ENCODE data around the gene PLAC9. TPM values are rescaled to one million over a fixed set of nuclear protein-coding genes. Genes with fewer than 3 reads are reported as not detected.
A peak's percentile ranks its signal among the peaks of the same experiment; 100 is the strongest.
"Not testable (repeated sequence)": the region's sequence is repeated elsewhere in the genome, so short reads cannot be mapped to it uniquely, and the experiment has no call there.

The PLAC9 gene, protein sequence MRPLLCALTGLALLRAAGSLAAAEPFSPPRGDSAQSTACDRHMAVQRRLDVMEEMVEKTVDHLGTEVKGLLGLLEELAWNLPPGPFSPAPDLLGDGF
- 10 to 100 TPM in 2 of 3 donors, 1 to 10 TPM in 1; 7.5 to 66.2 (median 13.4) TPM for total RNA-seq

DNA sequence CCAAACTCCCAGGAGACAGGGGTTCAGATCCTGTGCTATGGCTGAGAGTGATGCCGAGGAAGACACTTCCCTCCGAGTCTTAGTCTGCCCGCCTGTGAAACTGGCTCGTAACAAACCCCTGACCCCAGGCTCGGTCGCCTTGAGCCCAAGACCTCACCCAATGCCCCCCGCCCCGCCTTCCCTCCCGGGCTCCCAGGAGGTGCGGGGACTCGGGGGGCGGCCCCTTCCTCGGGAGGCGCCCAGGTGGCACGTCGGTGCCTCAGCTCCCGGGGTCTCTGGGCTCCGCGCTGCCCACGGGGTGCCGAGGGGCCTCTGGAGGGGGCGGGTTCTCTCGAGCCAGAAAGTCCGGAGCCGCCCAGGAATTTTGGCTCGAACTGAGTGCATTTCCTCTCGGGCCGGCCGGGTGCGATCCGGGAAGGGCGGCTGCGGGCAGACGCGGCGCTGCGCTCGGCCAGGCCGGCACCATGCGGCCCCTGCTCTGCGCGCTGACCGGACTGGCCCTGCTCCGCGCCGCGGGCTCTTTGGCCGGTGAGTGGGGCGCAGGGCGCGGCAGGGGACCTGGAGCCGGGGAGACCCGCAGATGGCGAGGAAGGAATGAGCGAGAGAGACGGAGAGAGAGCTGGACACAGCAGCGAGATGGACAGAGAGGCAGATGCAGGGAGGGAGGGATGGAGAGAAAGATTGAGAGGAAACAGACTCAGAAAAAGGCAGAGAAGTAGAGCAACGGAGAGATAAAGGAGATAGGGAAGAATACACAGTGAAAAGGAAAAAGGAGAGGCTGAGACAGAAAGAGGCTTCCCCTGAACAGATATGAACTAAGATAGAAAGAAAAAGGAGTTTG lies at the start of gene PLAC9:
PLAC9 (plus strand) TSS at position 432 of the 841 bp plus-strand sequence; CDS start at position 465, 33 bp downstream.
- Histone ChIP-seq H3K4me3 (peak within 1 kb of the TSS; percentile 51 to 75 (median 58)), H3K27ac (peak within 1 kb of the TSS; percentile 72 to 92), H3K36me3 (no peaks in the 10 kb centered on the region), H3K9me3 (no peaks in the 10 kb centered on the region), H3K27me3 (no peaks in the 10 kb centered on the region), H3K4me1 (no peaks in the 10 kb centered on the region)
- intact Hi-C loops (cut with DNase I; ENCODE audit: low total_unique reads), result no loop called here
- TF ChIP-seq POLR2AphosphoS5 (IDR thresholded peaks at IDR 0.05) (no peak), POLR2A (IDR thresholded peaks at IDR 0.05) (no peak)
- TF ChIP-seq, protein P1, sequence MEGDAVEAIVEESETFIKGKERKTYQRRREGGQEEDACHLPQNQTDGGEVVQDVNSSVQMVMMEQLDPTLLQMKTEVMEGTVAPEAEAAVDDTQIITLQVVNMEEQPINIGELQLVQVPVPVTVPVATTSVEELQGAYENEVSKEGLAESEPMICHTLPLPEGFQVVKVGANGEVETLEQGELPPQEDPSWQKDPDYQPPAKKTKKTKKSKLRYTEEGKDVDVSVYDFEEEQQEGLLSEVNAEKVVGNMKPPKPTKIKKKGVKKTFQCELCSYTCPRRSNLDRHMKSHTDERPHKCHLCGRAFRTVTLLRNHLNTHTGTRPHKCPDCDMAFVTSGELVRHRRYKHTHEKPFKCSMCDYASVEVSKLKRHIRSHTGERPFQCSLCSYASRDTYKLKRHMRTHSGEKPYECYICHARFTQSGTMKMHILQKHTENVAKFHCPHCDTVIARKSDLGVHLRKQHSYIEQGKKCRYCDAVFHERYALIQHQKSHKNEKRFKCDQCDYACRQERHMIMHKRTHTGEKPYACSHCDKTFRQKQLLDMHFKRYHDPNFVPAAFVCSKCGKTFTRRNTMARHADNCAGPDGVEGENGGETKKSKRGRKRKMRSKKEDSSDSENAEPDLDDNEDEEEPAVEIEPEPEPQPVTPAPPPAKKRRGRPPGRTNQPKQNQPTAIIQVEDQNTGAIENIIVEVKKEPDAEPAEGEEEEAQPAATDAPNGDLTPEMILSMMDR (IDR thresholded peaks at IDR 0.05), result no peak
- no peak for DNase-seq (ENCODE audit: low spot score in 2 of 2)

DNA sequence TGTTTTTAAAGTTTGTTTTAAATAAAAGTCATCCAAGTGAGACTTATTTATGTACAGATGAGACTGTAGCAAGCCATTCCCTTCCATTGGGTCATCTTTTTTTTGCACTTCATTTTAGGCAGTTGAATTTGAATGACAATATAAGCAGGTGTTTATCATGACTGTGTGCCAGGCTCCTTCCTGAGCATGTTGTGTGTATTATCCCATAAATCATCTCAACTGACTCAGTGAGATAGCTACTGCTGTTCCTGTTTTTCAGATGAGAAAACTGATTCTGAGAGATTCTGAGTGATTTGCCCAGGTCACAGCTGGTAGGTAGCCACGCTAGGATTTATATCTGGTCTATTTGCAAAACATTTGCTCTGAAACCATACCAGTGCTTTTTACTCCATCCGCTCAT lies 42.4 kb upstream of the PLAC9 start:
- Histone ChIP-seq H3K9me3 (no peaks in the 10 kb centered on the region), H3K27me3 (no peaks in the 10 kb centered on the region), H3K4me3 (no peak overlapping the region), H3K4me1 (no peaks in the 10 kb centered on the region), H3K36me3 (no peaks in the 10 kb centered on the region), H3K27ac (no peak overlapping the region)
- TF ChIP-seq POLR2AphosphoS5 (IDR thresholded peaks at IDR 0.05) (no peak), POLR2A (IDR thresholded peaks at IDR 0.05) (no peak)
- TF ChIP-seq, protein P1 (IDR thresholded peaks at IDR 0.05), result no peak
- intact Hi-C loops (cut with DNase I; ENCODE audit: low total_unique reads), result no loop called here
- no peak for DNase-seq (ENCODE audit: low spot score in 2 of 2)

DNA sequence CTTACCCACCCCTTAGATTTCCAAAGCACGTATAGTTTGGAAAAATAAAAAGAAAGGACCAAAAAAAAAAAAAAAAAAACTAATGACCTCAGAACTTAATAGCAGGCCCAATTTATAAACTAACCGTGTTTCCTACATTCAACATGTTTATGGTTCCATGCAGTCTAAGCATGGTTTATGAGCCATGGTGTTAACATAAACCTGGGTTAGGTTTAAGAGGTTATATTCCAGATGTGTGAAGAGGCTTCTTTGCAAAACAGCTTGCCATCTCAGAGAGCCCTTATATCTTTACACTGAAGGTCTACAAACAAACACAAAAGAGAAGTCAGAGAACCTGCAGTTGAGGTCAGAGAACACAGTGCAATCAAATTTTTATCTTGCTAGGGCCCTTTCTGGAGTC lies 38.3 kb upstream of the PLAC9 start:
- H3K27ac ChIP-seq, result no peak overlapping the region
- no peak for DNase-seq (ENCODE audit: low spot score in 2 of 2)
- H3K36me3 ChIP-seq, result no peaks in the 10 kb centered on the region
- no peaks in the 10 kb centered on the region for H3K9me3 ChIP-seq
- intact Hi-C loops (cut with DNase I; ENCODE audit: low total_unique reads), result no loop called here
- TF ChIP-seq, protein P1 (IDR thresholded peaks at IDR 0.05), result no peak
- no peak for TF ChIP-seq POLR2A (IDR thresholded peaks at IDR 0.05)
- TF ChIP-seq POLR2AphosphoS5 (IDR thresholded peaks at IDR 0.05), result no peak
- no peaks in the 10 kb centered on the region for H3K4me1 ChIP-seq
- no peaks in the 10 kb centered on the region for H3K27me3 ChIP-seq
- H3K4me3 ChIP-seq, result no peak overlapping the region

DNA sequence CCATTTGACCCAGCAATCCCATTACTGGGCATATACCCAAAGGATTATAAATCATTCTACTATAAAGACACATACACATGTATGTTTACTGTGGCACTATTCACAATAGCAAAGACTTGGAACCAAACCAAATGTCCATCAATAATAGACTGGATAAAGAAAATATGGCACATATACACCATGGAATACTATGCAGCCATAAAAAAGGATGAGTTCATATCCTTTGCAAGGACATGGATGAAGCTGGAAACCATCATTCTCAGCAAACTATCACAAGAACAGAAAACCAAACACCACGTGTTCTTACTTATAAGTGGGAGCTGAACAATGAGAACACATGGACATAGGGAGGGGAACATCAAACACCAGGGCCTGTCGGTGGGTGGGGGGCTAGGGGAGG lies 34.3 kb upstream of the PLAC9 start:
- H3K4me3 ChIP-seq; H3K4me1 ChIP-seq; intact Hi-C loops (cut with DNase I; ENCODE audit: low total_unique reads); H3K36me3 ChIP-seq; DNase-seq (ENCODE audit: low spot score in 2 of 2); H3K27me3 ChIP-seq; H3K9me3 ChIP-seq; H3K27ac ChIP-seq: not testable (repeated sequence)

DNA sequence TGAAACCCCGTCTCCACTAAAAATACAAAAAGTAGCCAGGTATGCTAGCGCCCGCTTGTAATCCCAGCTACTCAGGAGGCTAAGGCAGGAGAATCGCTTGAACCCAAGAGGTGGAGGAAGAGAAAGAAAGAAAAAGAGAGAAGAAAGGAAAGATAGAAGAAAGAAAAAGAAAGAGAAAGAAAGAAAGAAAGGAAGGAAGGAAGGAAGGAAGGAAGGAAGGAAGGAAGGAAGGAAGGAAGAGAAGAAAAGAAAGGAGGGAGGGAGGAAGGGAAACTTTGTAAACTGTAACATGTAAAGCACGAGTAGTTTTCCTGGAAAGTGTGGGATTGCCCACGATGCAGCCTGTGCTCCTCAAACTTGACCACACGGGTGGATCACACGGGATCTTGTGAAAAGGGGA lies 33.2 kb upstream of the PLAC9 start:
- H3K27ac ChIP-seq; H3K27me3 ChIP-seq; H3K4me3 ChIP-seq; H3K36me3 ChIP-seq; DNase-seq (ENCODE audit: low spot score in 2 of 2); H3K4me1 ChIP-seq; H3K9me3 ChIP-seq; intact Hi-C loops (cut with DNase I; ENCODE audit: low total_unique reads): not testable (repeated sequence)

DNA sequence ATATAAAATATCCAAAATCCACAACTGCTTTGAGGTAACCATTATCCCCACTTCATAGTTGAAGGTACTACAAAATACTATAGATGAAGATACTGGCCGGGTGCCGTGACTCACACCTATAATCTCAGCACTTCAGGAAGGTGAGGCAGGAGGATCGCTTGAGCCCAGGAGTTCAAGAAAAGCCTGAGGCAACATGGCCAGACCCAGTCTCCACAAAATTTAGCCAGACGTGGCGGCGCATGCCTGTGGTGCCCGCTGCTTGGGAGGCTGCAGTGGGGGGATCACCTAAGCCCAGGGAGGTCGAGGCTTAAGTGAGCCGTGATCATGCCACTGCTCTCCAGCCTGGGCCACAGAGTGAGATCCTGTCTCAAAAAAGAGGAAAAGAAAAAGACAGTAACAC lies 32.4 kb upstream of the PLAC9 start:
- no peak for DNase-seq (ENCODE audit: low spot score in 2 of 2)
- Histone ChIP-seq H3K4me3 (no peak overlapping the region), H3K9me3 (no peaks in the 10 kb centered on the region), H3K36me3 (no peaks in the 10 kb centered on the region), H3K4me1 (no peaks in the 10 kb centered on the region), H3K27me3 (no peaks in the 10 kb centered on the region), H3K27ac (no peak overlapping the region)
- no peak for TF ChIP-seq POLR2A (IDR thresholded peaks at IDR 0.05)
- intact Hi-C loops (cut with DNase I; ENCODE audit: low total_unique reads), result no loop called here

Measured in breast epithelium (tissue), 4 donors.